Epithelial cell of proximal tubule (primary cell): ENCODE data around the gene RAC3. TPM values are rescaled to one million over a fixed set of nuclear protein-coding genes. Genes with fewer than 3 reads are reported as not detected.

ENCODE experiments used
- DNase-seq: peaks from one replicate; pipeline ENCODE4 v3.0.0-alpha.2; 2011; ENCODE audit warnings: low read depth
- H3K4me3 ChIP-seq: 2 replicates; pipeline ENCODE4 v1.5.1; 2011; ENCODE audit warnings: low read depth, mild to moderate bottlenecking, low read length
- total RNA-seq: library from RNA; depleted of rRNA; stranded (reverse); fragments of >200 nt; gene quantifications from 2 replicates; pipeline ENCODE4 v1.2.3, GENCODE V29; 2015
- TF ChIP-seq, protein P1 (sequence below): conservative IDR thresholded peaks from 2 replicates; pipeline ENCODE4 v1.5.1; 2012; ENCODE audit warnings: low read depth, mild to moderate bottlenecking, low read length

Gene RAC3
- total RNA-seq, 1 donor from 2014 or later, result 60.0 TPM

DNA sequence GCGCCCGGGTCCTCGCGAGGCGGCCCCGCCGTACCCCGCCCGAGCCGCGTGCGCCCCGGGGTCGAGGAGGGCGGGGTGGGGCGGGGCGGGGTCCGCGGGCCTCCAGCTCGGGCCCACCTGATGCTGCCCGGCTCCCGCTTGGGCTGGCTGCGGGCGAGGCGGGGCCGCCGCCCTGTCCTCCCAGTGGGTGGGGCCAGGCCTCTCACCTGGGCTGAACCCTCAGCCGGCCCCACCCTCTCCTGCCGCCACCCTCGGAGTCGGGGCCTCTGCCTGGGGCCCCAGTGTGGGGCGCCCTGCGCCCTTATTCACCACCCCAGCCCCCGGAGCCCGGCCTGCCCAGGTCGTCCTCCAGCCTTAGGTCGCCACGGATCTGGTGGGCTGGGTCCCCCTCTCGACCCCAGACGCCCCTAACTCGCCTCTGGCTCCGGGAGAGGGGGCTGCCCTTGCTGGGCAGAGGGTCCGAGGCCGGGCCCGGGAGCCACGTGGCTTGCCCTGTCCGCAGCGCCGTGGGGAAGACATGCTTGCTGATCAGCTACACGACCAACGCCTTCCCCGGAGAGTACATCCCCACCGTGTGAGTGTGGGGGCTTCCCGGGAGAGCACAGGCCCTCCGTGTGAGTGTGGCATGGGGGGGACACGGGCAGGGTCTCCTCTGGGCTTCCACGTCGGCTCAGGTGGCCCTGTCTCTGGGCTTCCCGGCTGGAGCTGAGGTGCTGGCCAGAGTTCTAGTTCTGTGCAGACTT is 578 bp downstream of the RAC3 start:
- H3K4me3 ChIP-seq, result peak overlapping the region; percentile 62
- no peak for DNase-seq
- TF ChIP-seq, protein P1, sequence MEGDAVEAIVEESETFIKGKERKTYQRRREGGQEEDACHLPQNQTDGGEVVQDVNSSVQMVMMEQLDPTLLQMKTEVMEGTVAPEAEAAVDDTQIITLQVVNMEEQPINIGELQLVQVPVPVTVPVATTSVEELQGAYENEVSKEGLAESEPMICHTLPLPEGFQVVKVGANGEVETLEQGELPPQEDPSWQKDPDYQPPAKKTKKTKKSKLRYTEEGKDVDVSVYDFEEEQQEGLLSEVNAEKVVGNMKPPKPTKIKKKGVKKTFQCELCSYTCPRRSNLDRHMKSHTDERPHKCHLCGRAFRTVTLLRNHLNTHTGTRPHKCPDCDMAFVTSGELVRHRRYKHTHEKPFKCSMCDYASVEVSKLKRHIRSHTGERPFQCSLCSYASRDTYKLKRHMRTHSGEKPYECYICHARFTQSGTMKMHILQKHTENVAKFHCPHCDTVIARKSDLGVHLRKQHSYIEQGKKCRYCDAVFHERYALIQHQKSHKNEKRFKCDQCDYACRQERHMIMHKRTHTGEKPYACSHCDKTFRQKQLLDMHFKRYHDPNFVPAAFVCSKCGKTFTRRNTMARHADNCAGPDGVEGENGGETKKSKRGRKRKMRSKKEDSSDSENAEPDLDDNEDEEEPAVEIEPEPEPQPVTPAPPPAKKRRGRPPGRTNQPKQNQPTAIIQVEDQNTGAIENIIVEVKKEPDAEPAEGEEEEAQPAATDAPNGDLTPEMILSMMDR, result no peak

DNA sequence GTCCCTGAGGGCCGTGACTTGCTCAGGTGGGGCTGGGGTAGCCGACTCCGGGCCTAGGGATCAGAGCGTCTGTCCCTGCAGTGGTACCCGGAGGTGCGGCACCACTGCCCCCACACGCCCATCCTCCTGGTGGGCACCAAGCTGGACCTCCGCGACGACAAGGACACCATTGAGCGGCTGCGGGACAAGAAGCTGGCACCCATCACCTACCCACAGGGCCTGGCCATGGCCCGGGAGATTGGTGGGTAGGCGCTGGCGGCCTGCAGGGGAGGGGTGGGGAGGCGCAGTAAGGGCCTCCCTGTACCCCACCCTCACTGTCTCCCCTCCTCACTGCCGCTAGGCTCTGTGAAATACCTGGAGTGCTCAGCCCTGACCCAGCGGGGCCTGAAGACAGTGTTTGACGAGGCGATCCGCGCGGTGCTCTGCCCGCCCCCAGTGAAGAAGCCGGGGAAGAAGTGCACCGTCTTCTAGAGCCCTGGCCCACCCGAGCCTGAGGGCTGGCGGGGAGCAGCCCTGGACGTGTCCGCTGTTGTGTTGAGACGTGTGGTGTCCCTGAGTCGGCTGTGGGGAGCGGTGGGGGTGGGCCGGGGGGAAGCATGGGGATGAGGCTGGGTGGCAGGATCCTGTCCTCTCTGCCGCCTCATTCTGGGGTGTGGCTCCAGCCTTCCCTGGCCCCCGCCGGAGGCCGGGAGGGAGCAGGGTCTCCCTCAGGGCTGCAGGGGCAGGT is 2.0 kb downstream of the RAC3 start:
- TF ChIP-seq, protein P1, result no peak
- H3K4me3 ChIP-seq, result no peak overlapping the region
- DNase-seq, result no peak

DNA sequence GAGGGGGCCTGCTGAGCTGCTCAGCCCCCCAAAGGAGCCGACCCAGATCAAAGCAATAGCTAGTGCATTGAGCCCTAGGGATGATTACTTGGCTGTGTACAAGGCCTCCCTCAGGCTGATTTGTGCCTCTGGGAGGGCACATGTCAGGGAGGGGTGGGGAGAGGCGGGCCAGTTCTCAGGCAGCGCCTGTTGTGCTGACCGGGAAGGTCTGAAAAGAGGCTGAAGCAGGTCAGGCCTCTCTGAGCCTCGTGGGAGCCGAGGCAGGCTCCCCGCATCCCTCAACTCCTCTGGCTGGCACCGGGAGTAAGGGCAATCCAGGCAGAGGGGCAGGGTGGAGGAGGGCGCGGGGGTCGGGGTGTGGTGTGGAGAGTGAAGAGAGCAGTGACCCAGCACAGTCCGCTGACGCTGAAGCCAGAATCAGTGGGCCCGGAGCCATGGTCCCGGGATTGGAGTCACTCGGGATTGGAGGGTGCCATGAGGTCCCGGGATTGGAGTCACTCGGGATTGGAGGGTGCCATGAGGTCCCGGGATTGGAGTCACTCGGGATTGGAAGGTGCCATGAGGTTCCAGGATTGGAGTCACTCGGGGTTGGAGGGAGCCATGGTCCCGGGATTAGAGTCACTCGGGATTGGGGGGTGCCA is 3.0 kb downstream of the RAC3 start:
- H3K4me3 ChIP-seq, result no peak overlapping the region
- no peak for DNase-seq
- TF ChIP-seq, protein P1, result no peak

DNA sequence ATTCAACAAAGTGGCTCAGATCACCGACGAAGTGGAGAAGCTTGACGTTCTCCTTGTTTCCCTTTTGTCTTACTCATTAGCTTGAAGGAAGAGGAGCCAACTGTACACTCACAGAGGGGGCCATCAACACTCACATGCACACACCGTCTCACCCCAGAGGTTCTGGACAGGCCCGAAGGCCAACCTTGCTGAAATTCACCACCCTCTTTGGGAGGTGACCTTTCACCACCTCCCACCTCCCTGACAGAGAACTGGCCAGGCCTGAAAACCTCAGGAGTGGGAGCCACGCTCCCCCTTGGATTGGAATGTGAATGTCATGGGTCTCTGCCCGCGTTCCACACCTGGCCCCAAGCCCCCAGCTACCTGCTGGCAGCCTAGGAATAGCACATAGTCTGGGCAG is 4.0 kb downstream of the RAC3 start:
- H3K4me3 ChIP-seq, result no peak overlapping the region
- TF ChIP-seq, protein P1, result no peak
- DNase-seq, result no peak

DNA sequence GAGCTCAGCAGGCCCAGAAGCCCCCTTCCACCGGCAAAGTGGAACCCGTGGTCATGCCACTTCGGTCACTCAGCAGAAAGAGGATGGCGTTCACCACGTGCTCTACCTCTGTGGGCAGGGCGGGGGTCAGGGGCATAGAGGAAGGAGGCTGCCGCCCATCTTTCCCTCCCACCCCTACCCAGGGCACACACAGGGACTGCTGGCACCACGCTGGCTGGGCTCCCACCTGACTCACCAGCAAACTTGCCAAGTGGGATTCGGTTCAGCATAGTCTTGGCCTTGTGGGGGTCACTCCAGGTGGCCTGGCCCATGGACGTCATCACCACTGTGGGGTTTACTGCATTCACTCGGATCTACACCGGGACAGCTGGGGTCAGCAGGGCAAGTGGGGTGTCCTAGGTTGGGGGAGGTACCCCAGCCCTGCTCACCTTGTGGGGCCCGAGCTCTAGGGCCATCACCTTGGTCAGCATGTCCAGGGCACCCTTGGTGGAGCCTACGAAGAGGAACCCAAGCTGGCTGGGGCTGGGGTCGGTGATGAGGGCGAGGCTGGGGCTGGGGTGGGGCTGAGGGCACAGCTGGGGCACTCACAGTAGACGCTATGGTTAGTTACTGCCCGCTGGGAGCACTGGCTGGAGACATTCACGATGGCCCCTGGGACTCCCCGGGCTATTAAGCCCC is 4.6 kb downstream of the RAC3 start:
- TF ChIP-seq, protein P1, result no peak
- H3K4me3 ChIP-seq, result peak overlapping the region; percentile 70
- no peak for DNase-seq

DNA sequence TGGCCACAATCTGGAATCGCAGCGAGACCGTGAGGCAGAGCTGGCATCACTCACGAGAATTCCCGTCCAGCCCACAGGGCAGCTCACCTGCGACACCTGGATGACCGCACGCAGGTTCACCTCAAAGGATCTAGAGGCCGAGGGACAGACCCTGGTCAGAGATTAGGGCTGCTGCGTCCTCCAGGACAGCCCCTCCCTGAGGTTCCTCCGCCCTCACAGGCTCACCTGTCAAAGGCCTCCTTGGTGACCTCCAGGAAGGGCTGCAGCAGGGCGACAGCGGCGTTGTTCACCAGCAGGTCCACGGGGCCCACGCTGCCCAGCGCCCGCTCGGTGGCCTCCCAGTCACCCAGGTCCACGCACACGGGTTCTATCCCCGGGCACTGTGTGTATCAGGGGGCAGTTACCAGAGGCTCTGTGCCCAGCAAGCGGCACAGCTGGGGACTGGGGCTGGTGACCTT is 5.2 kb downstream of the RAC3 start:
- peak overlapping the region; percentile 70 for H3K4me3 ChIP-seq
- no peak for DNase-seq
- TF ChIP-seq, protein P1, result no peak
